Osteoblast (primary cell): ENCODE measurements around the gene ULK4. TPM values are rescaled to one million over a fixed set of nuclear protein-coding genes. Genes with fewer than 3 reads are reported as not detected.

Experiments used
- DNase-seq: peaks from one replicate; pipeline ENCODE4 v3.0.0; 2011; ENCODE audit warnings: low spot score, mixed read lengths; ENCODE audit not compliant: insufficient read length; ENCODE audit errors: missing footprints
- H2AFZ ChIP-seq: 2 replicates; pipeline ENCODE4 v1.6.0; 2011; ENCODE audit warnings: mild to moderate bottlenecking, low read length
- H3K27ac ChIP-seq: 2 replicates; pipeline ENCODE4 v1.5.1; 2011; ENCODE audit warnings: mild to moderate bottlenecking, low read depth, low read length, moderate library complexity
- H3K27me3 ChIP-seq: 2 replicates; pipeline ENCODE4 v1.6.0; 2012; ENCODE audit warnings: mild to moderate bottlenecking, control low read depth, inconsistent platforms, low read length, moderate library complexity; ENCODE audit not compliant: insufficient read depth
- H3K36me3 ChIP-seq: 2 replicates; pipeline ENCODE4 v1.5.1; 2011; ENCODE audit warnings: mild to moderate bottlenecking, low read length, control low read depth, moderate library complexity; ENCODE audit not compliant: insufficient read depth
- H3K4me1 ChIP-seq: 2 replicates; pipeline ENCODE4 v1.5.1; 2011; ENCODE audit warnings: mild to moderate bottlenecking, low read length, control low read depth, moderate library complexity; ENCODE audit not compliant: insufficient read depth
- H3K4me2 ChIP-seq: 2 replicates; pipeline ENCODE4 v1.6.0; 2011; ENCODE audit warnings: mild to moderate bottlenecking, low read length; ENCODE audit not compliant: insufficient read depth
- H3K4me3 ChIP-seq: fragments of 200-600 bp; sonication (generic); 3 replicates; pipeline ENCODE4 v1.5.1; 2012; ENCODE audit warnings: mild to moderate bottlenecking, low read length, inconsistent platforms; ENCODE audit not compliant: insufficient read depth
- H3K79me2 ChIP-seq: 2 replicates; pipeline ENCODE4 v1.6.0; 2012; ENCODE audit warnings: mild to moderate bottlenecking, low read length, control low read depth, inconsistent platforms; ENCODE audit not compliant: insufficient read depth
- H3K9me3 ChIP-seq: 2 replicates; pipeline ENCODE4 v1.5.1; 2011; ENCODE audit warnings: low read depth, low read length, control low read depth
- H4K20me1 ChIP-seq: 2 replicates; pipeline ENCODE4 v1.6.0; 2012; ENCODE audit warnings: mild to moderate bottlenecking, low read length, control low read depth; ENCODE audit not compliant: insufficient read depth
- total RNA-seq: library from RNA; depleted of rRNA; stranded (reverse); fragments of >200 nt; gene quantifications from 2 replicates; pipeline ENCODE4 v1.2.3, GENCODE V29; 2012
- TF ChIP-seq, protein P1 (sequence below): IDR thresholded peaks from 2 replicates; pipeline ENCODE4 v1.5.1; 2011; ENCODE audit warnings: mild to moderate bottlenecking, low read depth, low read length, moderate library complexity; ENCODE audit errors: extremely low read depth

Gene ULK4
- total RNA-seq, 1 donor, result 20.6 TPM

DNA sequence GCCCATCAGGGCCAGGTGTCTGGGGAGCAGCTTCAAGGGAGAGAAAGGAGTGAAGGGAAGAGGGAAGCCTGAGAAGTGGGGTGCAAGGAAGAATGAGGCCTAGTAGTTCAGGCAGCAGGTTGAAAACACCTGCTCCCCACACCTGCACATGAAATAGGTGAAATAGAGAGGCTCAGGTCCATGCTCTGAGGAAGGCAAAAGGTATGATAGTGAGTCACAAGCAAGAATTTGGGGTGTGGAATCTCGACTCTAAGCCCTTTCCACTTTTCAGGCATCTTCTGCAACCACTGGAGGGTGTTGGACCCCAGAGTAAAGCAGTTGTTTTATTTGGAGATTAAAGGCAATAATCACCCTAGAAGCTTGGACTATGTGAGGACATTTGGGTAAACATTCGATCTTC is 605.1 kb downstream of the ULK4 start:
- H4K20me1 ChIP-seq, result peaks cover 2% of the 10 kb centered on the region
- H3K36me3 ChIP-seq, result no peaks in the 10 kb centered on the region
- no peaks in the 10 kb centered on the region for H3K27me3 ChIP-seq
- TF ChIP-seq, protein P1, sequence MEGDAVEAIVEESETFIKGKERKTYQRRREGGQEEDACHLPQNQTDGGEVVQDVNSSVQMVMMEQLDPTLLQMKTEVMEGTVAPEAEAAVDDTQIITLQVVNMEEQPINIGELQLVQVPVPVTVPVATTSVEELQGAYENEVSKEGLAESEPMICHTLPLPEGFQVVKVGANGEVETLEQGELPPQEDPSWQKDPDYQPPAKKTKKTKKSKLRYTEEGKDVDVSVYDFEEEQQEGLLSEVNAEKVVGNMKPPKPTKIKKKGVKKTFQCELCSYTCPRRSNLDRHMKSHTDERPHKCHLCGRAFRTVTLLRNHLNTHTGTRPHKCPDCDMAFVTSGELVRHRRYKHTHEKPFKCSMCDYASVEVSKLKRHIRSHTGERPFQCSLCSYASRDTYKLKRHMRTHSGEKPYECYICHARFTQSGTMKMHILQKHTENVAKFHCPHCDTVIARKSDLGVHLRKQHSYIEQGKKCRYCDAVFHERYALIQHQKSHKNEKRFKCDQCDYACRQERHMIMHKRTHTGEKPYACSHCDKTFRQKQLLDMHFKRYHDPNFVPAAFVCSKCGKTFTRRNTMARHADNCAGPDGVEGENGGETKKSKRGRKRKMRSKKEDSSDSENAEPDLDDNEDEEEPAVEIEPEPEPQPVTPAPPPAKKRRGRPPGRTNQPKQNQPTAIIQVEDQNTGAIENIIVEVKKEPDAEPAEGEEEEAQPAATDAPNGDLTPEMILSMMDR, result no peak
- no peaks in the 10 kb centered on the region for H3K4me1 ChIP-seq
- DNase-seq, result no peak
- H3K4me2 ChIP-seq, result no peak overlapping the region
- H2AFZ ChIP-seq, result no peak overlapping the region
- no peak overlapping the region for H3K4me3 ChIP-seq
- no peaks in the 10 kb centered on the region for H3K79me2 ChIP-seq
- no peaks in the 10 kb centered on the region for H3K9me3 ChIP-seq
- no peak overlapping the region for H3K27ac ChIP-seq

DNA sequence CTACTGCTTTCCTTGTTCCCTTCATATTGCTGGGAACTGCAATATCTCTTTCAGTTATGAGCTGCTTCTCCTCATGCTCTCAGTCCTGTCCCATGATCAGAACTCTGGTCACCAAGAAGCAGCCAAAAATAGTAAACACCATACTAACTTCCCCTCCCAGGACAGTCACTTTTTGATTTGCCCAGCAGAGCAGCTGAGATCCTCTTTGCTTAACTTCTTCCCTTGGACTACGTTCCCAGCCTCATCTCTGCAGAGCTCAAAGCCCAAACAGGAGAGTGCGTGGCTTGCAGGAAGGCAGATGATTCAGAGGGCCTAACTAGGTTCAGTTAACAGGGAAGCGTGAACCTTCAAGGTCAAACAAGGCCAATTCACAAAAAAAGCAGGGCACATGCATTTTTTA is 609.4 kb downstream of the ULK4 start:
- no peak overlapping the region for H2AFZ ChIP-seq
- no peaks in the 10 kb centered on the region for H3K27me3 ChIP-seq
- no peak overlapping the region for H3K4me2 ChIP-seq
- no peaks in the 10 kb centered on the region for H3K9me3 ChIP-seq
- H3K4me1 ChIP-seq, result no peaks in the 10 kb centered on the region
- TF ChIP-seq, protein P1, result no peak
- H3K36me3 ChIP-seq, result no peaks in the 10 kb centered on the region
- no peak overlapping the region for H3K27ac ChIP-seq
- no peaks in the 10 kb centered on the region for H3K79me2 ChIP-seq
- no peaks in the 10 kb centered on the region for H4K20me1 ChIP-seq
- DNase-seq, result no peak
- no peak overlapping the region for H3K4me3 ChIP-seq

DNA sequence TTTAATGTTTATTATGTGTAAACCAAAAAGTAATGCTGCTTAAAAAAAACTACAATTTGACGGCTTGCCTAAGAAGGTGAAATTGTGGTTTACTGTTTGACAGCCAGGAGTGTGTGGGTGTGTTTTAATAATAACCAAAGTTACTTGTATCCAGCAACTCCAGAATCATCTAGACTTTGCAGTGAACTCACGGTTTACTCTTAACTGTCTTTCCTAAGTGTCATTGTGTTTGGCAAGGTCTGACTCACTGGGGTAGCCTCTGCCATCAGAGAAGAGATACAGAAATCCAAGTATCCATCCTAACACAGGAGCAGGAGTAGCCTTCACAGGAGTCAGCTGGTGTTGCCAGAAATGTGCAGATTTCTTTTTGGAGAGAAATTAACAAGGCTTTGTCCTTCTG is 611.5 kb downstream of the ULK4 start:
- H3K4me3 ChIP-seq, result no peak overlapping the region
- TF ChIP-seq, protein P1, result no peak
- H3K79me2 ChIP-seq, result no peaks in the 10 kb centered on the region
- H3K36me3 ChIP-seq, result no peaks in the 10 kb centered on the region
- no peaks in the 10 kb centered on the region for H3K27me3 ChIP-seq
- no peak for DNase-seq
- no peaks in the 10 kb centered on the region for H4K20me1 ChIP-seq
- H3K4me2 ChIP-seq, result no peak overlapping the region
- H3K9me3 ChIP-seq, result no peaks in the 10 kb centered on the region
- H3K27ac ChIP-seq, result no peak overlapping the region
- no peaks in the 10 kb centered on the region for H3K4me1 ChIP-seq
- no peak overlapping the region for H2AFZ ChIP-seq

DNA sequence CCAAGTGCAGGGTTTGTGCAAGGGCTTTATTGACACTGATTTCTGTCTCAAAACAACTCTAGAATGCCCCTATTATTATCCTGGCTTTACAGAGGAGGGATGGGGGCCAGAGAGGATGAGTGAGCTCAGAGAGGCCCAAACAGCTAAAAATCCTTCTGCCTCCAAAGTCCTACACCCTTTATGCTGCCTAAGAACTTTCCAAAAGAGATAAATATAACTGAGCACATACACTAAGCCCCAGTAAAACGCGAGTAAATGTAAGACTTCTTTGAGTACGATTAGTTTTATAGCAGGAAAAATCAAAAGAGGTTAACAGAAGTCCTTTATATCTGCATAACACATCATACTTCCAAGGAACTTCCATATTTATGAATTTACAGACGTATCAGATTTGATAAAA is 613.5 kb downstream of the ULK4 start:
- no peaks in the 10 kb centered on the region for H3K27me3 ChIP-seq
- no peaks in the 10 kb centered on the region for H4K20me1 ChIP-seq
- no peak overlapping the region for H3K4me3 ChIP-seq
- no peak overlapping the region for H3K27ac ChIP-seq
- TF ChIP-seq, protein P1, result no peak
- H3K4me1 ChIP-seq, result no peaks in the 10 kb centered on the region
- H3K9me3 ChIP-seq, result no peaks in the 10 kb centered on the region
- H3K36me3 ChIP-seq, result no peaks in the 10 kb centered on the region
- H3K4me2 ChIP-seq, result no peak overlapping the region
- H3K79me2 ChIP-seq, result no peaks in the 10 kb centered on the region
- no peak overlapping the region for H2AFZ ChIP-seq
- DNase-seq, result no peak
